AG04450 (cell line): ENCODE results near the gene CAMK2B. TPM values are rescaled to one million over a fixed set of nuclear protein-coding genes. Genes with fewer than 3 reads are reported as not detected.

Experiments
- CTCF ChIA-PET: fragments of 300-600, 350-600 bp; formaldehyde crosslinking; extraction: SDS; loops from one replicate; lab custom pipeline; 2022; ENCODE audit warnings: antibody characterized with exemption, inconsistent platforms; lab: Charles Lee
- POLR2A ChIA-PET: fragments of 350-600 bp; formaldehyde crosslinking; extraction: SDS; loops from one replicate; lab custom pipeline; 2021; ENCODE audit warnings: antibody characterized with exemption, inconsistent platforms; lab: Yijun Ruan, JAX
- DNase-seq: peaks from one replicate; pipeline ENCODE4 v3.0.0-alpha.2; 2011; ENCODE audit warnings: low read depth, low spot score
- H3K27ac ChIP-seq: one replicate; pipeline ENCODE4 v1.5.1; 2012; ENCODE audit warnings: low read depth, low read length, control low read depth
- H3K27me3 ChIP-seq: one replicate; pipeline ENCODE4 v1.6.0; 2012; ENCODE audit warnings: low read length; ENCODE audit not compliant: control insufficient read depth, insufficient read depth
- H3K4me3 ChIP-seq: 2 replicates; pipeline ENCODE4 v1.5.1; 2011; ENCODE audit warnings: mild to moderate bottlenecking, low read depth, low read length, control low read depth
- H3K9me3 ChIP-seq: 2 replicates; pipeline ENCODE4 v1.5.1; 2012; ENCODE audit warnings: low read length; ENCODE audit not compliant: control insufficient read depth, insufficient read depth
- CTCF ChIP-seq: IDR thresholded peaks from 2 replicates; pipeline ENCODE4 v1.5.1; 2011; ENCODE audit warnings: low read depth, low read length, control low read depth, inconsistent platforms
- polyA plus RNA-seq: library from polyadenylated mRNA; depleted of rRNA; stranded (reverse); fragments of >200 nt; gene quantifications from 2 replicates; pipeline ENCODE4 v1.2.3, GENCODE V29; 2011

CAMK2B gene
- polyA plus RNA-seq, 1 experiment: not detected

DNA sequence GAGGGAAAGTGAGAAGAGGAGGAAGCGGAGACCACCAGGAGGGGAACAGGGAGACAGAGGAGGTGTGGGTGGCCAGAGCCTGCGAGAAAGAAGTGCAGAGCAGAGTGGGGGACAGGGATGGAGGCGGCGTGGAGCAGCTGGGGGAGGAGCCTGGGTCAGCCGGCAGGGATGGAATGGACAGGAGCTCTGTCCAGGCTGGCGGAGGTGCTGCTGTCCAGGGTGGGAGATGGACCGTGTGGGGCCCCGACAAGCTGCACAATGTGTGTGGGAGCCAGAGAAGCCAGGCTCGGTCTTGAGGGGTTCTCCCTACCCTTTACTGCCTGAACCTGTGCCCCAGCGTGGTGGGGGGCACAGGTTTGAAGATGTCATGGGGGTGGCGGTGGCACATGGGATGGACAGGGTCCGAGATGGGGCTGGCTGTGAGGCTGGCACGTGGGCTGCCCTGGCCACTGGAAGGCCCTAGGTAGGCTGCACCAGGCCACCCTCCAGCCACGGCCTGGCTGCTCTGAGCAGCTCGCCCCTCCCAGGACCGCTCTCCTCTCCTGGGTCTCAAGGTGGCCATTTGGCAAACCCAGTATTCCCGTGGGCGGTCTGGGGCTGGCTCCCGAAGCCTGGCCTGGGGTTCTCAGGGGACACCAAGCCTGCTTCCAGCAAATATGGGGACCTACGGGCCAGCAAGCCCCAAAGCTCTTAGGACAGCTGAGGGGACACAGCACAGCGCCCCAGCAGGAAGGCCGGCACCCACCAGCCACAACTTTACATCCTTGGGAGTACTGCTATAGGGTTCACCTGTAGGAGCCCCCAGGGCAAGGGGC is 92.3 kb downstream of the CAMK2B start:
- peaks cover 43% of the 10 kb centered on the region for H3K27me3 ChIP-seq
- ChIA-PET POLR2A (no interaction called here), CTCF (no interaction called here)
- H3K27ac ChIP-seq: no peak overlapping the region
- H3K9me3 ChIP-seq: no peaks in the 10 kb centered on the region; the same call in 1 of the 2 replicates
- no peak overlapping the region for H3K4me3 ChIP-seq
- no peak for DNase-seq
- no peak for TF ChIP-seq CTCF

DNA sequence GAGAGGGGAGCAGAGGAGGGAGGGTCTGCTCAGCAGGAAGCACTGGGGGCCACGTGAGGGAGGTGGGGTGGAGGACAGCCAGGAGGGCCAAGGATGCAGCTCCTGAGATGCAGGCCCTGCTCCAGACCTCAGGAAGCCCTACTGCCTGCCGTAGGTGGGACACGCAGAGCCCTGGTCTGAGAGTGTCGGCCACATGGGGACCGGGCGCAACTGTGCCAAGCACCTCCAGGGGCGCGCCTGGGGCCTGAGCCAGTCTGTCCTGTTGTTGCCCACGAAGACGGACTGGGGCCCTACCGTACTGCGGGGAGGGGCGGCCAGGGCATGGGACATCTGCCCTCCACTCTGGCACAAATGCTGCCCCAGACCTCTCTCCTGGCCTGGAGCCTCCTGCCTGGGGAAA is 93.0 kb downstream of the CAMK2B start:
- peaks cover 39% of the 10 kb centered on the region for H3K27me3 ChIP-seq
- TF ChIP-seq CTCF: no peak
- no peak overlapping the region for H3K27ac ChIP-seq
- CTCF ChIA-PET: no interaction called here
- no peaks in the 10 kb centered on the region; the same call in 1 of the 2 replicates for H3K9me3 ChIP-seq
- DNase-seq: no peak
- POLR2A ChIA-PET: no interaction called here
- H3K4me3 ChIP-seq: no peak overlapping the region

GRCh38 chr7:44231088-44231487 is 94.3 kb downstream of the CAMK2B start:
- H3K27me3 ChIP-seq: peaks cover 36% of the 10 kb centered on the region
- ChIA-PET CTCF (no interaction called here), POLR2A (no interaction called here)
- no peak overlapping the region for H3K4me3 ChIP-seq
- TF ChIP-seq CTCF: no peak
- H3K9me3 ChIP-seq: no peaks in the 10 kb centered on the region; the same call in 1 of the 2 replicates
- DNase-seq: no peak
- H3K27ac ChIP-seq: no peak overlapping the region

- no peaks in the 10 kb centered on the region; the same call in 1 of the 2 replicates for H3K9me3 ChIP-seq
- no peak overlapping the region for H3K4me3 ChIP-seq
- TF ChIP-seq CTCF: no peak
- ChIA-PET POLR2A (no interaction called here), CTCF (no interaction called here)
- DNase-seq: no peak
- H3K27me3 ChIP-seq: peaks cover 44% of the 10 kb centered on the region
- H3K27ac ChIP-seq: no peak overlapping the region
Measured at GRCh38 chr7:44230286-44230685, 95.1 kb downstream of the CAMK2B start.

DNA sequence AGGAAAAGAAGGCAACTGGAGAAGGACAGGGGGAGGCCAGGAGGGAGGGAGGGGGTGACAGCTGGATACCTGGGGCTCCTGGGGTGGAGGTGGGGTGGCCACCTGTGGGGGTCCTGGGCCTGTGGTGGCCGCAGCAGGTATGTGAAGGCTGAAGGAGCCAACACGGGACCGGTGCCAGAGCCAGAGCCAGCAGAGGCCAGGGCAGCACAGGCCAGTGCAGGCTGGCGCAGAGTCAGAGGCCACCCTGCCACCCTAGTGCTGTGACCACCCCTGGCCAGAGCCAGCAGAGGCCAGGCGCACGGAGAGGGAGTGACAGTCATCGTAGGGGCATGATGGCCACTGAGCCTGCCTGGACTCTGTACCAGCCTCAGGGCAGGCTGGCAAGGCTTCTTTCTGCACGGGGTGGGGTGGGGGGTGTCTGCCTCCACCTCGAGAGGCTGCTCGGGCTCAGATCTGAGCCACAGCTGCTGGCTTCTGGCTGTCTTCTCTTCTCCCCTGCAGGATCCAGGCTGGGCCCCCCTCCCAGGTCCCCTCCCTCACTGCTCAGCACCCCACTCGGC is 95.8 kb downstream of the CAMK2B start:
- no peak for DNase-seq
- H3K4me3 ChIP-seq: no peak overlapping the region
- no peak for TF ChIP-seq CTCF
- H3K9me3 ChIP-seq: no peaks in the 10 kb centered on the region; the same call in 1 of the 2 replicates
- CTCF ChIA-PET: no interaction called here
- H3K27me3 ChIP-seq: peaks cover 51% of the 10 kb centered on the region
- POLR2A ChIA-PET: no interaction called here
- no peak overlapping the region for H3K27ac ChIP-seq
